H1 (cell line): ENCODE data around the gene TTLL1. TPM values are rescaled to one million over a fixed set of nuclear protein-coding genes. Genes with fewer than 3 reads are reported as not detected.

Experiments used
- EZH2 ChIP-seq: fragments of 200-600 bp; sonication (generic); IDR thresholded peaks from 2 replicates; pipeline ENCODE4 v1.7.1; 2012; ENCODE audit warnings: low read depth, mild to moderate bottlenecking, moderate library complexity, low read length, inconsistent platforms; ENCODE audit not compliant: severe bottlenecking
- JUND ChIP-seq: IDR thresholded peaks from 2 replicates; pipeline ENCODE4 v1.6.1; 2011; ENCODE audit warnings: mild to moderate bottlenecking, improper control_type of control experiment, low read length
- KDM5A ChIP-seq: fragments of 200-600 bp; IDR thresholded peaks from 2 replicates; pipeline ENCODE4 v1.7.1; 2012; ENCODE audit warnings: mild to moderate bottlenecking, low read length, inconsistent platforms, mixed read lengths
- MAFK ChIP-seq: IDR thresholded peaks from 2 replicates; pipeline ENCODE4 v1.6.1; 2012; ENCODE audit warnings: low read depth, mild to moderate bottlenecking, improper control_type of control experiment, low read length
- NANOG ChIP-seq: IDR thresholded peaks from 2 replicates; pipeline ENCODE4 v1.6.1; 2011; ENCODE audit warnings: low read length, low read depth, mild to moderate bottlenecking, inconsistent platforms; ENCODE audit not compliant: insufficient read depth, poor library complexity, severe bottlenecking
- RNF2 ChIP-seq: fragments of 200-900, 300-1000 bp; sonication (generic); IDR thresholded peaks from 2 replicates; pipeline ENCODE4 v1.7.1; 2016; ENCODE audit warnings: borderline replicate concordance, low read depth, mild to moderate bottlenecking, antibody characterized with exemption, low read length; ENCODE audit not compliant: poor library complexity, severe bottlenecking; ENCODE audit errors: missing control alignments
- SP4 ChIP-seq: IDR thresholded peaks from 2 replicates; pipeline ENCODE4 v1.6.1; 2012; ENCODE audit warnings: low read length, inconsistent platforms
- SRF ChIP-seq: IDR thresholded peaks from 2 replicates; pipeline ENCODE4 v1.6.1; 2011; ENCODE audit warnings: mild to moderate bottlenecking, low read depth, low read length, moderate library complexity
- YY1 ChIP-seq: IDR thresholded peaks from 2 replicates; pipeline ENCODE4 v1.6.1; 2011; ENCODE audit warnings: low read depth, mild to moderate bottlenecking, low read length
- polyA plus RNA-seq, 7 experiments: library from polyadenylated mRNA; depleted of rRNA in 3 of 7; stranded (reverse) in 5 of 7; unstranded in 2 of 7; fragments of >200 nt in 5 of 7; fragments of 200-250 nt in 2 of 7; gene quantifications; 1 replicate in 5 of 7; 2 replicates in 1 of 7; 4 replicates in 1 of 7; pipeline versions ENCODE4 v1.2.1 to v1.2.3, GENCODE V29; 2011 to 2013; ENCODE audit warnings: missing spikeins in 2 of 7, mixed read lengths in 2 of 7
- total RNA-seq: library from RNA; stranded (reverse); fragmentation: NEBNext Ultra II Directional; extraction: Animal tissue kit (Norgen Biotek cat#: 25700); gene quantifications from 2 replicates; pipeline ENCODE4 v1.2.1, GENCODE V29; 2021
- TF ChIP-seq, protein P1 (sequence below), 3 experiments: IDR thresholded peaks; 1 replicate in 2 of 3; 2 replicates in 1 of 3; pipeline versions ENCODE4 v1.5.1 to v1.6.1; 2011; ENCODE audit warnings: low read length in 3 of 3, mild to moderate bottlenecking in 3 of 3, inconsistent platforms in 2 of 3, low read depth in 1 of 3, moderate library complexity in 1 of 3; ENCODE audit not compliant: insufficient read depth in 1 of 3; ENCODE audit errors: control extremely low read depth in 1 of 3
- TF ChIP-seq, protein P2 (sequence below): IDR thresholded peaks from 2 replicates; pipeline ENCODE4 v1.6.1; 2011; ENCODE audit warnings: low read depth, mild to moderate bottlenecking, low read length; ENCODE audit not compliant: insufficient read depth

TTLL1 gene
- total and polyA plus RNA-seq, 2 of the 8 experiments (the other 6 are each of a cell fraction or from before 2014, with no cell fraction given), result 5.0 to 13.8 TPM

GRCh38 chr22:43110927-43111623 lies 21.9 kb upstream of the TTLL1 start (continued):
- TF ChIP-seq, protein P1, sequence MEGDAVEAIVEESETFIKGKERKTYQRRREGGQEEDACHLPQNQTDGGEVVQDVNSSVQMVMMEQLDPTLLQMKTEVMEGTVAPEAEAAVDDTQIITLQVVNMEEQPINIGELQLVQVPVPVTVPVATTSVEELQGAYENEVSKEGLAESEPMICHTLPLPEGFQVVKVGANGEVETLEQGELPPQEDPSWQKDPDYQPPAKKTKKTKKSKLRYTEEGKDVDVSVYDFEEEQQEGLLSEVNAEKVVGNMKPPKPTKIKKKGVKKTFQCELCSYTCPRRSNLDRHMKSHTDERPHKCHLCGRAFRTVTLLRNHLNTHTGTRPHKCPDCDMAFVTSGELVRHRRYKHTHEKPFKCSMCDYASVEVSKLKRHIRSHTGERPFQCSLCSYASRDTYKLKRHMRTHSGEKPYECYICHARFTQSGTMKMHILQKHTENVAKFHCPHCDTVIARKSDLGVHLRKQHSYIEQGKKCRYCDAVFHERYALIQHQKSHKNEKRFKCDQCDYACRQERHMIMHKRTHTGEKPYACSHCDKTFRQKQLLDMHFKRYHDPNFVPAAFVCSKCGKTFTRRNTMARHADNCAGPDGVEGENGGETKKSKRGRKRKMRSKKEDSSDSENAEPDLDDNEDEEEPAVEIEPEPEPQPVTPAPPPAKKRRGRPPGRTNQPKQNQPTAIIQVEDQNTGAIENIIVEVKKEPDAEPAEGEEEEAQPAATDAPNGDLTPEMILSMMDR (IDR thresholded peaks at IDR 0.05; ENCODE audit: control extremely low read depth in 1 of 3, insufficient read depth in 1 of 3, low read depth in 1 of 3, low read length in 3 of 3), result no peak
- TF ChIP-seq SRF (no peak), SP4 (no peak), KDM5A (no peak), MAFK (no peak), RNF2 (no peak), EZH2 (peak; percentile 57), JUND (no peak), NANOG (no peak), YY1 (peak; percentile 79)
- TF ChIP-seq, protein P2, sequence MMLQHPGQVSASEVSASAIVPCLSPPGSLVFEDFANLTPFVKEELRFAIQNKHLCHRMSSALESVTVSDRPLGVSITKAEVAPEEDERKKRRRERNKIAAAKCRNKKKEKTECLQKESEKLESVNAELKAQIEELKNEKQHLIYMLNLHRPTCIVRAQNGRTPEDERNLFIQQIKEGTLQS, result no peak
